PC-3 (cell line): Measurements from ENCODE around the gene AQP3.

ENCODE experiments used
- EZH2 ChIP-seq: fragments of 300-600 bp; sonication (generic); IDR thresholded peaks from one replicate; pipeline ENCODE4 v1.6.1; 2017; ENCODE audit warnings: antibody characterized with exemption, mild to moderate bottlenecking, low read length; ENCODE audit not compliant: unreplicated experiment
- EZH2phosphoT487 ChIP-seq: fragments of 300-600 bp; sonication (generic); IDR thresholded peaks from 2 replicates; pipeline ENCODE4 v1.6.1; 2018; ENCODE audit warnings: mild to moderate bottlenecking, antibody characterized with exemption, low read length, borderline replicate concordance
- TF ChIP-seq, protein P1 (sequence below): fragments of 300-600 bp; sonication (generic); conservative IDR thresholded peaks from 2 replicates; pipeline ENCODE4 v1.5.1; 2017; ENCODE audit warnings: antibody characterized with exemption, low read depth, mild to moderate bottlenecking, low read length

DNA sequence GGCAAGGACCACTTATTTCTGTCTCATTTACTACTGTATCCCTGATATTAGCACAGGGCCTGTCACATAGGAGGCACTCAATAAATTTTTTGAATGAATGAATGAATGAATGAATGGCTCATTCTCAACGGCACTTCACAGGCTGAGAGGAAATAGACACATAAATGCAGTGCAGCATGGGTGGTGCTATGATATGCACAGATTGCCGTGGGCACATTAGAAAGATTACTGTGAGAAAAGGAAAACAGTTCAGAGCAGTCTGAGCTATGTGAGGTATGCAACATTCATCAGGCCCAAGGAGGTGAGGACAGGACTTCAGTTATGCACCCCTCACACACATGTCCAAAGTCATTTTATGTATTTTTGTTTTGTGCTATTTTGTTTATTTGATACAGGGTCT, 32.7 kb upstream of the AQP3 start:
- TF ChIP-seq, protein P1, sequence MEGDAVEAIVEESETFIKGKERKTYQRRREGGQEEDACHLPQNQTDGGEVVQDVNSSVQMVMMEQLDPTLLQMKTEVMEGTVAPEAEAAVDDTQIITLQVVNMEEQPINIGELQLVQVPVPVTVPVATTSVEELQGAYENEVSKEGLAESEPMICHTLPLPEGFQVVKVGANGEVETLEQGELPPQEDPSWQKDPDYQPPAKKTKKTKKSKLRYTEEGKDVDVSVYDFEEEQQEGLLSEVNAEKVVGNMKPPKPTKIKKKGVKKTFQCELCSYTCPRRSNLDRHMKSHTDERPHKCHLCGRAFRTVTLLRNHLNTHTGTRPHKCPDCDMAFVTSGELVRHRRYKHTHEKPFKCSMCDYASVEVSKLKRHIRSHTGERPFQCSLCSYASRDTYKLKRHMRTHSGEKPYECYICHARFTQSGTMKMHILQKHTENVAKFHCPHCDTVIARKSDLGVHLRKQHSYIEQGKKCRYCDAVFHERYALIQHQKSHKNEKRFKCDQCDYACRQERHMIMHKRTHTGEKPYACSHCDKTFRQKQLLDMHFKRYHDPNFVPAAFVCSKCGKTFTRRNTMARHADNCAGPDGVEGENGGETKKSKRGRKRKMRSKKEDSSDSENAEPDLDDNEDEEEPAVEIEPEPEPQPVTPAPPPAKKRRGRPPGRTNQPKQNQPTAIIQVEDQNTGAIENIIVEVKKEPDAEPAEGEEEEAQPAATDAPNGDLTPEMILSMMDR: no peak
- TF ChIP-seq EZH2 (no peak), EZH2phosphoT487 (no peak)
